ENCODE results near the gene MOB3B. TPM values are rescaled to one million over a fixed set of nuclear protein-coding genes. Genes with fewer than 3 reads are reported as not detected.
A peak's percentile ranks its signal among the peaks of the same experiment; 100 is the strongest.

Gene MOB3B
- total RNA-seq, 4 donors from 2014 or later, result 9.8 to 17.6 (median 14.6) TPM

DNA sequence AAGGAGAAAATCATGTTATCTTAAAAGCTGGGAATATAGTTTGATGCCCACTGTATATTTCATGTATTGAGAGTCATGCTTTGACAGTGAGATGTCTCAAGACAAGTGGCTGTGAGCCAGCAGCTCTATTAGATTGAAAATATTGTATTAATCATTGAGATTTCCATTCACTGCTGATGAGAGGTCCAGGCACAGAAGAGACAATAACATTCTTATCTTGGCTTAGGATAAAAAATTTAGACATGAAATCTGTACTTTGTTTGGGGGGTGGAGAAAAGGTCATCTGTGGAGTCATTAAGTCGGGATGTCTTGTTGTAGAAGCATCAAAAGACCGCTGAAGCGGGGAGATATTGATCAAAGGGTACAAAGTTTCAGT, 134.8 kb downstream of the MOB3B start:
- H3K27me3 ChIP-seq, result no peaks in the 10 kb centered on the region
- DNase-seq, result no peak
- H3K4me1 ChIP-seq, result peaks cover 31 to 37% of the 10 kb centered on the region in 2 donors
- intact Hi-C loops (cut with DNase I), result no loop called here
- H3K27ac ChIP-seq, result peak overlapping the region; percentile 72 to 87 (median 72)
- TF ChIP-seq POLR2A (IDR thresholded peaks at IDR 0.05), result no peak
- TF ChIP-seq CTCF (IDR thresholded peaks at IDR 0.05), result no peak
- H3K9me3 ChIP-seq, result no peaks in the 10 kb centered on the region
- no peaks in the 10 kb centered on the region for H3K36me3 ChIP-seq
- no peak overlapping the region for H3K4me3 ChIP-seq (replicated peaks in 1 of 3)
- 93% methylated on average over 3 of the region's 3 CpGs for WGBS, 2 donors

DNA sequence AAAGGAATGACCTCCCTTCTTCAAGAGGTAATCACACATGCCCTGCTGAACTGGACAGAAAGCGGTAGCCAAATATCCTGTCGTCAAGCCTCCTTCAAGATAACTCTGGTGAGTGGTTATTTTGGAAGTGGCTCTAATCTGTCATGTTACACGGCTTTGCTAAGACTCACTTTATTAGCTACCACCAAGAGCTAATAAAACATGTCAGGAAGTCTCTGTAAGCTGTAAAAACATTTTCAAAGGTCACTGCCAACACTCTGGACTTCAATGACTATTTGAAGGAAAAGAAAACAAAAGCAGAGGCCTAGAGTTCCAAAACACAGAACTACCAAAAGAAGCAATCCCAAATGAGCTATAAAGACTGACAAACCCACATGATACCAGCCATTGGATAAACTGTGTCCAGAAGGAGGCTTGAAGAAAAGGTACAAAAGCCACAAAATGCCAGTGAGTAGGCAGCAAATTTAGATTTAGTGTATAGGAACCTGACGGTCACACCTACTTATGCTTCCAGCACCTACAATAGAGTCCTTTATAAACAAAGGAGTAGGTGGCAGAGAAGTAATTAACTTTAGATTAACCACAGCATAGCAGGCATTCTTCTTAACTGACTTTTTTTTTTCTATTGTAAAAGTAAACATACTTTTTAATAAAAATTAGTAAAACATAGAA, 135.3 kb downstream of the MOB3B start:
- Histone ChIP-seq H3K27ac (peak overlapping the region; percentile 72 to 87 (median 72)), H3K4me3 (replicated peaks in 1 of 3) (no peak overlapping the region), H3K27me3 (no peaks in the 10 kb centered on the region), H3K36me3 (no peaks in the 10 kb centered on the region), H3K9me3 (no peaks in the 10 kb centered on the region), H3K4me1 (peaks cover 35 to 40% of the 10 kb centered on the region in 2 donors)
- TF ChIP-seq POLR2A (IDR thresholded peaks at IDR 0.05) (peak in 1 of 2 donors; percentile 36), CTCF (IDR thresholded peaks at IDR 0.05) (no peak)
- intact Hi-C loops (cut with DNase I), result no loop called here
- WGBS, 2 donors, result 11 to 30% methylated on average over 4 of the region's 4 CpGs
- DNase-seq, result peak; percentile 38 to 39

- Histone ChIP-seq H3K36me3 (no peaks in the 10 kb centered on the region), H3K27me3 (no peaks in the 10 kb centered on the region), H3K27ac (peak overlapping the region; percentile 68 to 87 (median 72)), H3K9me3 (no peaks in the 10 kb centered on the region), H3K4me3 (replicated peaks in 1 of 3) (no peak overlapping the region), H3K4me1 (peaks cover 42 to 43% of the 10 kb centered on the region in 2 donors)
- TF ChIP-seq CTCF (IDR thresholded peaks at IDR 0.05), result no peak
- no peak for TF ChIP-seq POLR2A (IDR thresholded peaks at IDR 0.05)
- 63 to 65% methylated on average over 6 of the region's 6 CpGs for WGBS, 2 donors
- intact Hi-C loops (cut with DNase I), result no loop called here
- no peak for DNase-seq
Measured at GRCh38 chr9:27393054-27393846, 136.4 kb downstream of the MOB3B start.

DNA sequence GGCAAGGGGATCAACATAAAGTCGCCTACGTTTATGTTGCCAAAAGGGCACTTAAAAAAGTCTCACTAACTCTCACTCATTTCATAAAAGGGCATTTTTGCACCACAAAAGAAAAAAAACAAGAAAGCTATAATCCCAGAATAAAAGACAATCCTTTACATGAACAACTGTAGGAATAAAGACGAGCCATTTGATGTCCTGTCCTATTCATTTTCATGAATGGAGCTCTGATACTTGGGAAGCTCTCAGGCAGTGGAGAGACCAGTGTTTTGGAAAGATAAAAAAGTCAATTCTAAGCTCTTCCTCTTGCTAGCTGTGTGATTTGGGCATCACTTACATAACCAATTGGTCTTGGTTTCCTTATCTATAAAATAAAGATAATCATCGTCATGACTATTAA, 137.2 kb downstream of the MOB3B start:
- Histone ChIP-seq H3K4me1 (peaks cover 48 to 51% of the 10 kb centered on the region in 2 donors), H3K9me3 (no peaks in the 10 kb centered on the region), H3K27ac (peak overlapping the region in 1 of 3 donors; percentile 87), H3K4me3 (replicated peaks in 1 of 3) (no peak overlapping the region), H3K27me3 (no peaks in the 10 kb centered on the region), H3K36me3 (no peaks in the 10 kb centered on the region)
- TF ChIP-seq POLR2A (IDR thresholded peaks at IDR 0.05) (no peak), CTCF (IDR thresholded peaks at IDR 0.05) (no peak)
- WGBS, 2 donors, result 96 to 98% methylated on average over 4 of the region's 4 CpGs
- DNase-seq, result no peak
- intact Hi-C loops (cut with DNase I), result no loop called here
